HFF-Myc (cell line): ENCODE results near the gene DNAJC3.
"Not testable (repeated sequence)": the region's sequence is repeated elsewhere in the genome, so short reads cannot be mapped to it uniquely, and the experiment has no call there.

Source experiments
- DNase-seq: peaks from one replicate; pipeline ENCODE4 v3.0.0-alpha.2; 2011; ENCODE audit warnings: low read depth; ENCODE audit errors: extremely low read depth
- H3K4me3 ChIP-seq: replicated peaks from 2 replicates; pipeline ENCODE4 v1.5.1; 2011; ENCODE audit warnings: low read depth, mild to moderate bottlenecking, control low read depth, low read length
- TF ChIP-seq, protein P1 (sequence below): IDR thresholded peaks from 2 replicates; pipeline ENCODE4 v1.5.1; 2012; ENCODE audit warnings: mild to moderate bottlenecking, low read depth, low read length, control low read depth; ENCODE audit errors: missing control alignments

Gene DNAJC3

DNA sequence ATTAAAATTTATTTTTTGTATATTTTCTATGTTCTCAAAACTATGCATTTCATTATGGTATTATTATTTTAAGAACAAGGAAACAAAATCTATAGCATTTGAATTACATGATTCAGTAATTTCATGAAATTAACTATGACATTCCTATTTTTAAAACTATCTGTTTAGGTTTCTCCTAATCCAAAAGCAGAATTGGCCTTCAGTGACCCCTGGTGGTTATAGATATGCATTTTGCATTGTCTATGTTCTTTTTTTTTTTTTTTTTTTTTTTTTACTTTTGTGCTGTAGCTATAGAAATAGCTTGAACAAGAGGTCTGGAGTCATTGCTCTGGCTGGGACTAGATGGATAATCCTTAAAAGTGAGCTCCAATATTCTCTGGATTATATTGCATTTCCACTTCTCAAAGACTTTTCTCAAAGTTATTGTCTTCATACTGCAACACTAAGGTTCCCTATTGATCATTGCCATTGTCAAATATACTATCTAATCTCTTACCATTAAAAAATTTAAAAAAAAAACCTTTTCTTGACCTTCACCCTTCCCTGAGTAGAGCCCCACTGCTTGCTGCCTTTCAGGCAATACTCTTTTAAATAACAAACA lies 15.9 kb upstream of the DNAJC3 start:
- no peak for DNase-seq
- no peak overlapping the region for H3K4me3 ChIP-seq
- TF ChIP-seq, protein P1, sequence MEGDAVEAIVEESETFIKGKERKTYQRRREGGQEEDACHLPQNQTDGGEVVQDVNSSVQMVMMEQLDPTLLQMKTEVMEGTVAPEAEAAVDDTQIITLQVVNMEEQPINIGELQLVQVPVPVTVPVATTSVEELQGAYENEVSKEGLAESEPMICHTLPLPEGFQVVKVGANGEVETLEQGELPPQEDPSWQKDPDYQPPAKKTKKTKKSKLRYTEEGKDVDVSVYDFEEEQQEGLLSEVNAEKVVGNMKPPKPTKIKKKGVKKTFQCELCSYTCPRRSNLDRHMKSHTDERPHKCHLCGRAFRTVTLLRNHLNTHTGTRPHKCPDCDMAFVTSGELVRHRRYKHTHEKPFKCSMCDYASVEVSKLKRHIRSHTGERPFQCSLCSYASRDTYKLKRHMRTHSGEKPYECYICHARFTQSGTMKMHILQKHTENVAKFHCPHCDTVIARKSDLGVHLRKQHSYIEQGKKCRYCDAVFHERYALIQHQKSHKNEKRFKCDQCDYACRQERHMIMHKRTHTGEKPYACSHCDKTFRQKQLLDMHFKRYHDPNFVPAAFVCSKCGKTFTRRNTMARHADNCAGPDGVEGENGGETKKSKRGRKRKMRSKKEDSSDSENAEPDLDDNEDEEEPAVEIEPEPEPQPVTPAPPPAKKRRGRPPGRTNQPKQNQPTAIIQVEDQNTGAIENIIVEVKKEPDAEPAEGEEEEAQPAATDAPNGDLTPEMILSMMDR, result peak; percentile 50

GRCh38 chr13:95667235-95667634 lies 9.7 kb upstream of the DNAJC3 start:
- H3K4me3 ChIP-seq, DNase-seq: not testable (repeated sequence)

- no peak for DNase-seq
- no peak overlapping the region for H3K4me3 ChIP-seq
- TF ChIP-seq, protein P1, result no peak
Observed at GRCh38 chr13:95671597-95671996, 5.3 kb upstream of the DNAJC3 start.

DNA sequence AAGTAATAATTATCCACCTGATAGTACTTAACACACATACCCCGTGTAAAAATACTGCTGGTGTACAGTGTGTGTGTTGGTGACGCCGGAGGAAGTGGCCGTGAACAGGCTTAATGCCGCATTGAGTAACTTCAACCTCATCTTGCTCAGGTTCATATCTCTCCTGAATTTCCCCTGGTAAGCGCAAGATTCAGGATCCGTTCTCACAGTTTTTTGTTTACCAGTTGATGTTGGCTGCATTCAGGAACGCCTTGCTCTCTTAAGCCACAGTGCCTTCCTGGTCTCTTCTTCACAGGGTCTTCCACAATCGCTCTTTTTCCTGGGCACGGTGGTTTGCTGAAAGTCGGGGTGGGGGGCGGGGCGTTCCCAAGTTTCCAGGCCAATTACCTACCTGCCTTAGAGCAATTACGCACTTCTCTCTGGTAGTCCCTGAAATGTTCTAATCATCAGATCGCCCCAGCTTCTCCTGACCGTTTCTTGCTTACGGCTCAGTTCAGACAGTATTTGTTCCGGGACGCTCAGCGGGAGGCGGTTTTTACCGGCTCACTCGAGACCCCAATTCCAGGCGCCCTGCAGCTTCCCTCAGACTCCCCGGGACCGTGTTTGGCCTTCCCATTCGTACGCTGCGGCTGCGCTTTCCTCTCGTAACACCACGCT lies 706 bp upstream of the DNAJC3 start:
- no peak for DNase-seq
- TF ChIP-seq, protein P1, result no peak
- peak overlapping the region; percentile 85 for H3K4me3 ChIP-seq

DNA sequence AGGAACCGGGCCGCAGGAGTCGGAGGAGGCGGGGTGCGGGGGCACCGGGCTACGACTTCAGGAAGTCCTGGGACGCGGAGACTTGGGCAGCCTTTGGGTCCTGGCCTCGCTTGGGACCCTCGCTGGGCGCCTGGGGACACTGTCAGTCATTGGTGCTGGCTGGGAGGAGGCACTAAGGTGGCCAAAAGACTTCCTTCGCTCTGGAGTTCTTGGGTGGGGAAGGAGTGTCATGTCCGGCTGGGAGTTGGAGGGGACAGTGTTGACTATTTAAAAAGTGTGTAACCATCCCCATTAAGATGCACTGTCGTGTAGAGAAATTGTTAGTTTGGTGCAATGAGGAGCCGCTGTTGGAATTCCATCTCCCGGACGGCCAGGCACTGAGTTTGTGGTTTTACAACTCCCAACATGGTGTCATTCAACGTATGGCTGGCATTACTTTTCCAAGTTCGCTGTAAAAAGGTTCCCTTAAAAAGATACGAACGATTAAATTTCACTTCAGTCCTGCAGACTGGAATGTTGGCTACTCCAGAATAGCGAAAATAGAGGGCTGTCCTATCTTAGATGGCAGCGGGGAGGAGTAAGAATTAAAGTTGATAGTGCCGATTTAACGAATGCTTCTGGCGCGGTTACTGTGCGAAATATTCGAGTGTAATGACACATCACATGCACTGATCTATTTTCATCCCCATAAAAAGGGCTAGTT lies 776 bp downstream of the DNAJC3 start:
- TF ChIP-seq, protein P1, result no peak
- DNase-seq, result no peak

GRCh38 chr13:95678967-95679366 lies 2.0 kb downstream of the DNAJC3 start:
- peak overlapping the region; percentile 85 for H3K4me3 ChIP-seq
- TF ChIP-seq, protein P1, result no peak
- DNase-seq, result no peak

More for the DNA sequence above, 776 bp downstream of the DNAJC3 start:
- peak overlapping the region; percentile 85 for H3K4me3 ChIP-seq

DNA sequence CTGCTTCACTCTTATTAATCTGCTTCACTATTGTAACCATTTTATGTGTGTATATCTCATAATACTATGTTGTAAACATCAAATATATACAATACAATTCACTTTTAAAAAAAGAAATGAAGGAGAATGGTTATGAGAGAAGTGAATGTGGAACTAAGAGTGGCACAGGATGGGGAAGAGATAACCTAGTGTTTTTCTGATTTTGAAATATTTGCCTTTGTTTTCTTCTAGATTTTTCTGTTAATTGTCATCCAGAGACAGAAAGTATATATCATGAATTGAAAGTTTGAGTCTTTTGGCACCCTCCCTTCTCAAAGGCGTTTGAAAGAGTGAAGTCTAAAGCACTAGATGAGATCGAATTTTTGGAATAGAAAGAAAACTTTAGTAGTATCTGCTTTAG lies 2.8 kb downstream of the DNAJC3 start:
- TF ChIP-seq, protein P1, result no peak
- DNase-seq, result no peak
- H3K4me3 ChIP-seq, result no peak overlapping the region
